HG02970 (cell line): ENCODE results near the gene HPS3.
A peak's percentile ranks its signal among the peaks of the same experiment; 100 is the strongest.

Experiments used
- ATAC-seq: cut with Tn5 transposase; IDR thresholded peaks from one replicate; pipeline ENCODE4 v1.9.1; 2021; ENCODE audit warnings: mild to moderate bottlenecking, moderate library complexity, moderate number of reproducible peaks; ENCODE audit not compliant: unreplicated experiment, low FRiP score

The HPS3 gene

DNA sequence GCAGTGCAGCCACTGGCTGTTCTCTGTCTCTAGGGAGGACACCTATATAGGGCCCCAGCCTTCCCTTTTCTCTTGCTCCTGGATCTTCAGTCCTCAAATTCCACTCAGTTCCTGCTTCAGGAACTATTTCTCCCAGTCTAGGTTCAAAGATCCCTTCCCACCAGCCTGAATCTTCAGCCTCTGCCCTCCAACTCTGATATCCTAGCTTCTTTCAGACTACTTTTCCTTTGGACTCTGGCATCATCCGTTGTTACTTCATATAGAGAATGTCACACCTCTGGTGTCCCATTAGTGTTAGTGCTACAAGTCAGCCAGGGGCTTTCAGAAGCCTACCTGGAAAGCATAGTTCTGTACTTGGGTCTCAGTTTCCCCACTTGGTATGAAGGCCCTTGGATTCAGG lies 10.0 kb upstream of the HPS3 start:
- ATAC-seq, result no peak

DNA sequence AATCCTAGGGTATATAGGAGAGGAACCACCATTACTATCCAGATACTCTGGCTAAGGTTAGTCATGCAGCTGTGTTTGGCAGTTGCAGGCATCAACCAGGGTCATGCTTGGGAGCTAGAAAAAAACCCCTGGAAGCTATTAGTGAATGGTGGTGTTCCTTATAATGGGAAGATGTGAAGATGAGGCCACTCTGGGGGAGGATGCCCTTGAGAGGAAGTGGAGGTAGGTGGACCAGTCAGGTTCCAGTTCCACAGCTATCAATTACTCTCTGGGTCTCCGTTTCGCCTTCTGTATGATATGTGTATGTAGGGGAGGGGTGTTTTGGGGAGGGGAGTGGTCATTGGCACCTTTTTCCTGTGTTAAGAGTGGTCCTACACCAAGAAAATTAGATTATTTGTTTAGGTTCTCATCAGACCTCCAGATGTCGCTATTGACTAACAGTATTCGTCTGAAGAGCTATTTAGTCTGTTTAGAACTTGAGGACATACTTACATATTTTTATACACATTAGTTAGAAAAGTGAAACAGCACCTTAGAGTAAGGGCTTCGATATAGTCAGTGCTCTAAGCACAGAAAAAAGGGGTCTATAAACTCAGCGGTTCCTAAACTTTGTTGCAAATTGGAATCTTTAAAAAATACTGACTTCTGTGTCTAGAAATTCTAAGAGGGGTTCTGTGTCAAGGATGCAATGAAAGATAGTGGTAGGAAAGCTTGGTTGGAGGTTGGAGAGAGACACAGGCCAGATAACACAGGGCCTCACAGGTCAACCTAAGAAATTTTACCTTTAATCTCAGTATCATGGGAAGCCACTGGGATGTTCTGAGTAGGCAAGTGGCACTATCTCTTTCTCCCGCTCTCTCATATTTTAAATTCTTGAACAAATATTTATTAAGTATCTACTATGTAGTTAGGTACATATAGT lies 9.1 kb upstream of the HPS3 start:
- ATAC-seq, result no peak

DNA sequence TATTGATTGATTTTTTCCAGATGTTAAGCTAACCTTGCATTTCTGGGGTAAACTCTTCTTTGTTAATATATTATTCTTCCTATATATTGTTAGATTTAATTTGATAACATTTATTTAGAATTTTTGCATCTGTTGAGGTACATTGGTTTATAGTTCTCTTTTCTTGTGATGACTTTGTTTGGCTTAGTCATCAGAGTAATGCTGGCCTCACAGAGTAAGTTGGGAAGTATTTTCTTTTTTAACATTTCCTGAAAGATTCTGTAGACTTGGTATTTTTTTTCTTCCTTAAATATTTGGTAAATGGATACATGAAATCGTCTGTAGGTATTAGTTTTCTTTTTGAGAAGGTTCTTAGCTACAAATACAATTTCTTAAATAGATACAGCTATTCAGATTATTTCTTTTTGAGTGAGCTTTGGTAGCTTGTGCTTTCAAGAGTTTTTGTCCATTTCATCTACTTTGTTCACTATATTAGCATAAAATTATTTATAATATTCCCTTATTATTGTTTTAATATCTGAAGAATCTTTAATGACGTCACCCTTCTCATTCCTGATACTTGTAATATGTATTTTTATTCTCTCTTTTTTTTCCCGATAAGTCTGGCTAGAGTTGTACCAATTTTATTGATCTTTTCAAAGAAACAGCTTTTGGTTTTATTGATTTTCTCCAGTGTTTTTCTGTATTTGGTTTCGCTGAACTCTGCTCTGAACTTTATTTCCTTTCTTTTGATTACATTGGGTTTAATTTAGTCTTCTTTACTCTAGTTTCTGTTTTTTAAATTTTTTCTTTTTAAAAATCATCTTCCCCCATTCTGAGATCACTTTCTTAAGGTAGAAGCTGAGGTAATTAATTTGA lies 6.5 kb upstream of the HPS3 start:
- ATAC-seq, result no peak

DNA sequence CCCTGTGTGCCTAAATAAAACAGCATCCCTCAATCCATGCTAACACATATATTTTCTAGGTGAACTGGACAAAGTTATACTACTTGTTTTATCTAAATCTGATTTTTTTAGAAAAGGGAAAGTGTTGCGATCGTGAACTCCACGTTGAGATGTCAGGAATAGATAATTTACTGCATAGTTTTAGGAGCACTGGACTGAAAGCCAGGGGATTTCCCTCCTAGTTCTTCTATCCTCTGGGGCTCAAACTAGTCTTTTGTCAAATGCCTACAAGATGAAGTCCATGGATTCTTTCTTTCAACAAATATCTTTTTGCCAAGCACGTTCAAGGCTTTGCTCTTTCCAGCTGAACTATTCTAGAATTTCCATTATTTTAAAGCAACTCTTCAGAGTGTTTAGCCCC lies 617 bp upstream of the HPS3 start:
- ATAC-seq, result no peak

DNA sequence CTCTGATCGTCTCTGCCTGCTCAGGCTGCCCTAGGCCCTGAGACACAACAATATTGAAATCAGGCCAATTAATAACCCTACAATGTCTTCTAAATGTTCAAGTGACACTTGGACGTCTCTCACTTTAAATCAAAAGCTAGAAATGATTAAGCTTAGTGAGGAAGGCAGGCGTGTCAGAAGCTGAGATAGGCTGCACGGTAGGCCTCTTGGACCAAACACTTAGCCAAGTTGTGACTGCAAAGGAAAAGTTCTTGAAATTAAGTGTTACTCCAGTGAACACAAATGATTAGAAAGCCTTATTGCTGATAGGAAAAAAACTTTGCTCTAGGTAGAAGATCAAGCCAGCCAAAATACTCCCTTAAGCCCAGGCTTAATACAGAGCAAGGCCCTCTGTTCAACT lies 2.2 kb downstream of the HPS3 start:
- ATAC-seq, result no peak

DNA sequence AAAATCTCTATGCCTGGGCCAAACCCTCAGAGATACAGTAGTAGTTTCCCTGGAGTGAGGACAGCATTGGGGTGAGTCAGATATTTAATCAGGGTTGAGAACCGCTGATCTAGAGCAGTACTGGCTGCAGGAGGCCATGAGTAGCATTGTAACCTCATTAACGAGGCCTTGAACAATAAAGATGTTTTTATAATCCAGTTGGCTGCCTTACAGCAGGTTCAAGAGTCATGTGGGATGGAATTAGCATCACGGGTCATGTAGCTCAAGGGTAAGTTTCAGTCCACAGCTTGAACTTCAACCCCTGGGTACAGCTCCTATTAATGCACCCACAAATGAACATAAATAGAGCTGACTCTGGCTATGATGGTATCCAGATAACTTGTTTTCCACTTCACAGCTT lies 5.1 kb downstream of the HPS3 start:
- no peak for ATAC-seq

DNA sequence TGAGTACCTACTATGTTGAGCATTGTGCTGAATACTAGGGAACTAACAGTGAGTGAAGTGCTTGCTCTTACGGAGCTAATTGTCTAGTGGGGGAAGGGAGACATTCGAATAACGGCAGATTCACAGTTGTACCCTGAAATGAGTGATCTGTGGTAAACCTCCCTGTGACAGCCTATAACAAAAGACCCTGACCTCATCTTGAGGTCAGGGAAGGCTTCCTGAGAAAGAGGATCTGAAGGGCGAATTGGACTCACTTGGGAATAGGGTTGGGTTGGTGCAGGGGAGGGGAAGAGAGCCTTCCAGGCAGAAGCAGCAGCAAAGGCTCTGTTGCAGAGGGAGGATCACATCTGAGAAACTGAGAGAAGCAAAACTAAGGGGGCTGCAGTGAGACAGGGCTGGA lies 13.2 kb downstream of the HPS3 start:
- ATAC-seq, result no peak

DNA sequence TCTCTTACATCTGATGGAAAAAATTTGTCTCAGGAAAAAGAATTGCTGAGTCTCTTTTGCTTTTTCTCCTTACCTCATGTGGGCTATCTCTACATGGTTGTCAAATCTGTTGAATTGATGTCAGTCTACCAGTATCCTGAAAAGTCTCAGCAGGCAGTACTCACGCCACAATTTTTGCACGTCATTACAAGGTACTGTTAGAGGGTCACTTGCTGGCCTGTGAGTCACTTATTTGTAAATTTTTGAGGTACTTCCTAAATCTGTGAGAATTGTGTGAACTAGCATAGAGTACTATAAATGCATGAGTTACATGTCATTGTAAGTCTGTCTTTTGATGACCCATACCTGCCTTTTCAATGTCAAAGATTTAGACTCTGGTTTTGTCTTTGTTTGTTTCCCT lies 15.9 kb downstream of the HPS3 start:
- no peak for ATAC-seq

DNA sequence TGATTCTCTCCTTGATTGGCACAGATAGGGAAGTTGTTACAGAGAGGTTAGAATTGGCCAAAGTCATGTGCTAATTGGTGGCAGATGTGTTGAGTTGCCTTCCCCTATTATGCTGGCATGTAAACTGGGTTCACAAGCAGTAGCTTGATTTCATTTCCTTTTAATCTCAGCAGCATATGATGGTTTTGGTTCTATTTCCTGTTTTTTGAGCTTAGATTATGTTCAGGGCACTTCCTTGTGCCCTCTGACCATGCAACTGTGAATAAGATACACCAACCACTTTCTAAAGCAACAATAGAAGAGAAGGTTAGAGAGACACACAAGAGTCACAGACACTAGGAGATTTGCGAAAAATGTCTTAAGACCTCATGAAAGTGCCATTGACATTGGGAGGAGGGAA lies 16.5 kb downstream of the HPS3 start:
- peak; percentile 75 for ATAC-seq

DNA sequence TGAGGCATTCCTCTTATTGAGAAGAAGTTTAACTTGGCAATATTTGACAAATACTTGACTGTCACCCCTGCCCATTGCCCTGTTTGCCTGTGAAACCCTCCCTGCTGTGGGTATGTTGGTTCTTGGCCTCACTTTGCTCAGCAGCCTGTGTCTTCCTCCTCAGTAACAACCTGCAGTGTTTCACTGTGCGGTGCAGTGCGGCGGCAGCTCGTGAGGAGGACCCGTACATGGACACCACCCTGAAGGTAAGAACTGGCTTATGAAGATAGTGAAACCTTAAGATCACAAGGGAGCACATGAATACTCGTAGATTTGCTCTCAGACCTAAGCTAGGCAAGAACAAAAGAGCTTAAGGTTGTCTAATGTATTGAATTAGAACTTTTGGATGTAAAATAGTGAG lies 21.0 kb downstream of the HPS3 start:
- ATAC-seq, result no peak

DNA sequence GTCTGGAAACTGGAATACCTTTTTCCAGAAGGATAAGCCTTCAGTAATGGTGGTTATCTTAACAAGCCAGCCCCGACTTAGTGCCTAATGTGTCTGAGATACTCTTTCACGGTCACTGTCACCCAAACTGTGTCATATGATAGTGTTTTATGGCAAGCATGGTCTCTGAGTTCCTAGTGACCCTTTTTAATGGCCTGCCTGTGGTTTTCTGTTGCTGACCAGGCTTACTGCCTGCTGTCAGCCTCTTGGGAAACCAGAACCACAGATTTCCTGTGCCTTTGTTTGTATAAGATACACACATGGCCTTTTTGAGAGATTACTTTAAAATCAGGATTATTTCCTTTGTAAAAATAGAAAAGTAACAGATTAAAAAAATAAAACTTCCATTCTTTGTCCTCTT lies 22.4 kb downstream of the HPS3 start:
- ATAC-seq, result no peak

DNA sequence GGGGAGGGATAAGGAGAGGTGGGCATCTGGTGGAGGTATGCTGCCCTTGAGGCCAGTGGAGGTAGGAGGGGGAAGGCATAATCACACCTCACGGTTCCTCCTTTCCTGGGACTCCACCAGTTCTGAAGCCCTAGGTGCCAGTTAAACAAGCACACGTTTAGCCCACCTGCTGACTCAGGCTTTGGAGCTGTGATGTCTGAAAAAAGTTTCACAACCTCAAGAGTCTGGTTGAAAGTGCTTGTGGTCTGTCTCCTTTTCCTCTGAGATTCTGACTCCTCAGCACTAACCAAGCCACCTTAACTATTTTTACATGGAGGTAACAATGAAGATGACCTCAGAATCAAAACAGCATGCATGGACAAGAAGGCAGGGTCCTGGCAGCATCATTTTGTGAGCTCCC lies 23.0 kb downstream of the HPS3 start:
- ATAC-seq, result peak; percentile 87

DNA sequence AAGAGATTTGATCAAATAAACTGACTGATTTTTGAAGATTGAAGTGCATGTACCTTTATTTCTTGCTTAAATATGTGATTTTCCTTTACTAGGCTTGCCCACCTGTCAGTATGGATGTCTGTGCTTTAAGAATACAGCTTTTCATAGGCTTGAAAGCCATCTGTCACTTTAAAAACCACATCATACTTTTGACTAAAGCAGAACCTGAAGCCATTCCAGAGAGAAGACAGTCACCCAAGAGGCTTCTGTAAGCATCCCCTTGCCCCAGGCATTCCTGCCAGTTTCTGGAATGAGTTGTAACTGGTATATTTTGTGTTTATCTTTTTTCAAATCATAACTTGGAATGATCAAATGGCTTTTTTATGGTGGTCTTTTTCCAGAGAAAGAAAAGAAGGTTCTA lies 24.0 kb downstream of the HPS3 start:
- no peak for ATAC-seq

DNA sequence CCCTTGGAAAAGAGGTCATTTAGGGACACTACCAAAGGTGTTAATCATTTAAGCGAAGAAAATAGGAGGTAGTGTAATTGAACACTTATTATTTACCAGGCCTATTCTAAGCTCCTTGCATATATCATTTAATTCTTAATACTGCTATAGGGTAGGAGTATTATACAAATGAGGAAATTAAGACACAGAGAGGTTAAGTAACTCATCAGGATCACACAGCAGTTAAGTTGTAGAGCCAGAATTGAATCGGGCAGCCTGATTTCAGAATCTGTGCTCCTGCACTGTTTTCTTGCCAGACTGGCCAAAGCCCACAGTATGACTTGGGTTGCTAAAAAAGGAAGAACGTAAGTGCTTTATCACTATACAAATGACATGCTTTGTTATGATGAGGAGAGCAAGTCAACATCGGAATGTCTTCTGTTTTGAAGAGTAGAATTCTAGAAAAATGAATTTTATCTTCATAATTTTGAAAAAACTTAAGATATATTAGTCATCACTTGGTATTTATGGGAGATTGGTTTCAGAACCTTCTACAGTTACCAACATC lies 31.4 kb downstream of the HPS3 start:
- ATAC-seq, result no peak

DNA sequence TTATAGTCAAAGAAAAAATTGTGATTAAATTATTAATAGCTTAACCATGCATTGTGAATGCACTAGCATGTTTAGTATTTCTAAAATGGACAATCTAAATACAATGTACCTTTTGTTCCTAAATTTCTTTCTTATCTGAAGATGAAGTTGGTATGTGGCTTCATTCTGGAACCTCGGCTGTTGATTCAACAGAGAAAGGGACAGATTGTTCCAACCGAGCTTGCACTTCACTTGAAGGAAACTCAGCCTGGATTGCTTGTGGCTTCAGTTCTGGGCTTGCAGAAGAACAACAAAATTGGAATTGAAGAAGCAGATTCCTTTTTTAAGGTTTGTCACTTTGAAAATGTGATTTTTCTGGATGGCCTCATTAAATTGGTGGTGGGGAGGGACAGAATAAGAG lies 32.6 kb downstream of the HPS3 start:
- no peak for ATAC-seq

DNA sequence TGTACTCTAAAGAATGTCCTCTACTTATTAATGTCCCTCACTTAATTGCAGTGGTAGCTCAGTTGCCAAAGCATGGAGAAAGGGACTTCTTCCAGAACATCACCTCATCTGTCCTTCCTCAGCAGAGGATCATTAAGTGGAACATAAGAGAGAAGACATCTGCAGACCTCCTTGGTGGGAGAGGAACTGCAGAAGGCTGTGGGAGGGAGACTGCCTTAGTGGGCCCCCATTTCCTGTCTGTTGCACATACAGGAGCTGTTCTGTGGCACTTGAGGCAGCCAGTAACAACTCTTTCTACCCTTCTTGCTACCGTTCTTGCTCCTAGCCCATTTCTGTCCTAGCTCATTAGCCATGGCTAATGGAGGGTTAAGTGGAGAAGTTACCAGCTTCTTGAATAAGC lies 33.6 kb downstream of the HPS3 start:
- ATAC-seq, result no peak

DNA sequence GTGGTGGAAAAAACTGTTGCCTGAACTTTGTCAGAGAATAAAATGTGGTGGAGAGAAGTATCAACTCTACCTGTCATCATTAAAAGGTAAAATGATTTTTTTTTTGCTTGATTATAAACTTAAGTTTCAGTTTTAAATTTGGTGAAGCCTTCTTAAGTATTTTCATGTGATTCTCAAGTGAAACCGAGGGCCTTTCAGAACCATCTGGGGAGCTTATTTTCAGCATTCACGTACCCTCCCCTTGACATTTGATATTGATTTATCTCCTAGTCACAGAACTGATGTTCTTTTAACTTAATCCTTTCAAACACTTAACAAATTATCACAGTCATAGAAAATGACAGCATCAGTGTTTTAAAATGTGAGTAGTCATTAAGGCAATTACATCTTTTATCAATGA lies 38.5 kb downstream of the HPS3 start:
- ATAC-seq, result no peak

DNA sequence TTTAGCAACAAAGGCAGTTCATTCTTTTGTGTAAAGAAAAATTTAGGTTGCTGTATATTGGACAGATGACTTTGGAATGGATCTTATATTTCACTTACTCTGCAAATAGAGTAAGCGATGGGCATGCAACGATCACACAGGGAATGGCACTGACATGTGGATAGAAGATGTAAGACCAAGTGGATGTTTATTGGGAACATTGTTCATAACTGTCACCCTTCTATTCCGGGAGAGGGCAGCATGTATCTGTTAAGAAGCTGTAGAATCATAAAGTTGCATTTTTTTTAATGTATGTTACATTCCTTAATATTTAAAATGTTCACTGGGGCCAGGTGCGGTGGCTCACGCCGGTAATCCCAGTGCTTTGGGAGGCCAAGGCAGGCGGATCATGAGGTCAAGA lies 41.2 kb downstream of the HPS3 start:
- no peak for ATAC-seq

DNA sequence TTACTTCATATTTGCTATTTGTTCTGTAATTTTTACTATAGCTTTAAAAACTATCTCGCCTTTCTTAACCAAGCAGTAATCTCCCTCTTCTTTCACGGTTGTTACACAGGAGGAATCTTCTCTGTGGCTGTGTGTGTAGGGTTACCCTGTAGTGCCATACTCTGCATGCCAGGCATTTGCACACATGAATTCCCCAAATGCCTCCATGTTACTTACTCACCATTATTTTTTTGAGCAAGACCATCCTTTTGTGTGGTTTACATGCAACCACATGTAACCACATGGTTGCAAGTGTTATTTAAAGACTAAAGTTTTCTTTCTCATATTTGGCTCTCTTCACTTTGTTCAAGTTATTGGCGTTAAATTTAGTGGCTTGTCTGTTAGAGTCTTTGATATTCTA lies 45.5 kb downstream of the HPS3 start:
- ATAC-seq, result no peak

DNA sequence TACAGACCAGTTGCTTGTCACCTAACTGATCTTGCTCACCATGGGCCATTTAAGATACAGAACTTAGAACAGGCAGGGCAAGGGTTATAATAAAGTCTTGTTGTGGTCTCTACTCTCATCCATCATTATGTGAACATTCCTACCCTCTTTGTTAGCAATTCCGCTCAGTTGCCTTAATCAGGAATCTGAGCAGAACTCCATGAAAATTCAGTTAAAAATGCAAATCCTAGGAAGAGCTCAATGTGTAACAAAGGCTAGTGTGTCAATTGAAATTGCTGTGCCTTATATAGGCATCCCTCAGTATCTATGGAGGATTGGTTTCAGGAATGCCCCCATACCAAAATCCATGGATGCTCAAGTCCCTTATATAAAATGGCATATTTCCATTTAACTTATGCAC lies 47.7 kb downstream of the HPS3 start:
- no peak for ATAC-seq

DNA sequence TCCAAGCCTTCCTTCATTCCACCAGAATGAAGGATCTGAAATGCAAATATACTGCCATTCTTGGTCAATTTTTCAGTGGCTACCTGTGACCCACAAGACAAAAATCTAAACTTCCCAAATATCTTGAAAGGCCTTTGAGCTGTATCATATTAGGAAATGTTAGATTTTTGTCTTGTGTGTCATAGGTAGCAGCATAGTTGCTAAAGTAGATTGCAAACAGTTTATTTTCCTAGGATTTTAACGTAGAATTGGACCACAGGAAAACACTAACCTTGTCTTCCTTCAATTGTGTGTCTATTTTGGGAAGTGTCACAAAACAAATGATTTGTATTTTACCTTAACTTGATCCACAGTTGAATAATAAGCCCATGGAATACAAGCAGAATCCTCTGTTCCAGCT lies 49.8 kb downstream of the HPS3 start:
- ATAC-seq, result no peak
